ENCODE results near the gene GID8.

Gene GID8

GRCh38 chr20:62989201-62989601 is 51.3 kb downstream of the GID8 start:
- H3K4me3 ChIP-seq (ENCODE audit: low read depth, low read length): peak overlapping the region; percentile 24; the same call in 1 of the 2 replicates
- no peak for TF ChIP-seq CTCF (IDR thresholded peaks at IDR 0.05; ENCODE audit: low read depth, low read length, missing control alignments)
- DNase-seq (ENCODE audit: low read depth): no peak

GRCh38 chr20:62990306-62990825 is 52.4 kb downstream of the GID8 start:
- no peak overlapping the region for H3K4me3 ChIP-seq (ENCODE audit: low read depth, low read length)
- no peak for DNase-seq (ENCODE audit: low read depth)
- TF ChIP-seq CTCF (IDR thresholded peaks at IDR 0.05; ENCODE audit: low read depth, low read length, missing control alignments): no peak

GRCh38 chr20:62991196-62991807 is 53.4 kb downstream of the GID8 start:
- TF ChIP-seq CTCF (IDR thresholded peaks at IDR 0.05; ENCODE audit: low read depth, low read length, missing control alignments): no peak
- DNase-seq (ENCODE audit: low read depth): no peak
- no peak overlapping the region for H3K4me3 ChIP-seq (ENCODE audit: low read depth, low read length)

- no peak for DNase-seq (ENCODE audit: low read depth)
- TF ChIP-seq CTCF (IDR thresholded peaks at IDR 0.05; ENCODE audit: low read depth, low read length, missing control alignments): no peak
- H3K4me3 ChIP-seq (ENCODE audit: low read depth, low read length): no peak overlapping the region
Observed at GRCh38 chr20:62991863-62992262, 53.9 kb downstream of the GID8 start.

- H3K4me3 ChIP-seq (ENCODE audit: low read depth, low read length): no peak overlapping the region
- DNase-seq (ENCODE audit: low read depth): no peak
- TF ChIP-seq CTCF (IDR thresholded peaks at IDR 0.05; ENCODE audit: low read depth, low read length, missing control alignments): no peak
Observed at GRCh38 chr20:62993856-62994494, 56.0 kb downstream of the GID8 start.

- no peak for DNase-seq (ENCODE audit: low read depth)
- TF ChIP-seq CTCF (IDR thresholded peaks at IDR 0.05; ENCODE audit: low read depth, low read length, missing control alignments): no peak
- H3K4me3 ChIP-seq (ENCODE audit: low read depth, low read length): no peak overlapping the region
Observed at GRCh38 chr20:62994869-62995281, 56.9 kb downstream of the GID8 start.
